Spinal cord (tissue), 10 donors: ENCODE measurements around the gene SLC16A9. TPM values are rescaled to one million over a fixed set of nuclear protein-coding genes. Genes with fewer than 3 reads are reported as not detected.

ENCODE experiments used
- DNase-seq, 6 donors: peaks; one replicate each; pipeline versions ENCODE4 v3.0.0 to v3.0.0-alpha.2; 2013 to 2015; ENCODE audit warnings: low spot score in 6 of 6, low read depth in 4 of 6
- H3K27ac ChIP-seq: one replicate; pipeline ENCODE4 v1.5.1; 2013; ENCODE audit warnings: low read depth, low read length, control low read depth
- H3K27me3 ChIP-seq: one replicate; pipeline ENCODE4 v1.6.1; 2013; ENCODE audit warnings: low read length; ENCODE audit not compliant: control insufficient read depth, insufficient read depth
- H3K36me3 ChIP-seq: one replicate; pipeline ENCODE4 v1.6.1; 2013; ENCODE audit warnings: low read length; ENCODE audit not compliant: control insufficient read depth, insufficient read depth
- H3K4me1 ChIP-seq: one replicate; pipeline ENCODE4 v1.6.1; 2013; ENCODE audit warnings: low read length; ENCODE audit not compliant: control insufficient read depth, insufficient read depth
- H3K4me3 ChIP-seq: one replicate; pipeline ENCODE4 v1.5.1; 2013; ENCODE audit warnings: low read depth, low read length, control low read depth
- H3K9me3 ChIP-seq: one replicate; pipeline ENCODE4 v1.6.1; 2013; ENCODE audit warnings: low read length; ENCODE audit not compliant: control insufficient read depth, insufficient read depth
- WGBS: methylation state at CpG from one replicate; pipeline ENCODE4 v1.1.5; 2013; ENCODE audit warnings: missing lambda C conversion rate; ENCODE audit not compliant: insufficient coverage; 5-methylcytosine and 5-hydroxymethylcytosine counted together
- polyA plus RNA-seq, 2 donors: library from polyadenylated mRNA; unstranded; fragments of 120-200 nt; gene quantifications; one replicate each; pipeline ENCODE4 v1.2.1, GENCODE V29; 2013; ENCODE audit not compliant: insufficient read length in 2 of 2
- total RNA-seq, 2 donors: library from RNA; depleted of rRNA in 1 of 2; stranded (reverse); fragments of 120-200 nt in 1 of 2; fragments of >200 nt in 1 of 2; gene quantifications; one replicate each; pipeline versions ENCODE4 v1.2.3 to v1.2.4, GENCODE V29; 2013 to 2014
- donor health status: healthy.

The SLC16A9 gene
- total and polyA plus RNA-seq, 4 donors: 26.6 to 108 (median 43.8) TPM

DNA sequence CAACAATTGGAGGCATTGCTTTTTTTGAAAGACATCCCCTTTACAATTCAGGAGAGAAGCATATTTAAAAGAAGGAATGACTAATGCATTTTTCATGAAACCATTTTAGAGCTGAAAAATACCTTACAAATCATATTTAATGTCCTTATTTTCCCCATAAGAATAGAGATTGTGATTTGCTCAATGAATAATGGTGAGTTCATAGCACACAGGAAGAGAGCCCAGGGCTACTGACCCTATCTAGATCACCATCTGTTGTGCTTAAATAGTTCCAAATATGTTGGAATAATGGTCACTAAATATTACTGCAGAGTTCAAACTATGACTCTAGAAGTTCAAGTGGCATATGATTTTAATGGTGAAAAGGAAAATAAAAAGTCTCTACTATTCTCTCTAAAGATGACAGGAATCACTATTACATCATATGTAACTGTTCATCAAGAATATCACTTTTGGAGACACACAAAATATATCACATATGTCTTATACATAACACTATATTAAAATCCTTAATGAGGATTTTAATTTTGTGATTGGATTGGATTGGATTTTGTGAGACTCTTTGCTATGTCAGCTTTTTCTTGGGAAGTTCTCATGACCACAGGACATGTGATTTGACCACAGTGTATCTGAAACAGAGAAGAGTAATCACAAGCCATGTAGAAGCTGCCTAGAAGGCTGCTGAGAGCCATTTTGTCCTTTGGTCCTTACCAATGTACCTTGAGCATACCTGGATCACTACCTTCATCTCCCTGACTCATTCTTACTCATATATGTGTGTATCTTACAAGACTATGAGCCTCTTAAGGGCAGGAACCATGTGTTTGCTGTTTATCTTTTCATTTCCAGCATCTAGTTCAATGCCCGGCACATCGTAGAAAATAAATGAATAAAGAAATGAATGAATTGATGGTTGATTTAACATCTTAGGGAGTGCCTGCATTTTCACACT lies 26.4 kb downstream of the SLC16A9 start:
- Histone ChIP-seq H3K4me3 (no peak overlapping the region), H3K36me3 (no peaks in the 10 kb centered on the region), H3K27me3 (no peaks in the 10 kb centered on the region), H3K4me1 (no peaks in the 10 kb centered on the region), H3K27ac (no peak overlapping the region), H3K9me3 (no peaks in the 10 kb centered on the region)
- no CpG with 5 or more reads among the region's 2 CpGs for WGBS
- DNase-seq: no peak

- H3K36me3 ChIP-seq: no peaks in the 10 kb centered on the region
- H3K4me1 ChIP-seq: no peaks in the 10 kb centered on the region
- no peaks in the 10 kb centered on the region for H3K27me3 ChIP-seq
- no CpG with 5 or more reads among the region's 1 CpG for WGBS
- H3K4me3 ChIP-seq: no peak overlapping the region
- no peaks in the 10 kb centered on the region for H3K9me3 ChIP-seq
- no peak overlapping the region for H3K27ac ChIP-seq
- no peak for DNase-seq
Measured at GRCh38 chr10:59680199-59680598, 29.5 kb downstream of the SLC16A9 start.

DNA sequence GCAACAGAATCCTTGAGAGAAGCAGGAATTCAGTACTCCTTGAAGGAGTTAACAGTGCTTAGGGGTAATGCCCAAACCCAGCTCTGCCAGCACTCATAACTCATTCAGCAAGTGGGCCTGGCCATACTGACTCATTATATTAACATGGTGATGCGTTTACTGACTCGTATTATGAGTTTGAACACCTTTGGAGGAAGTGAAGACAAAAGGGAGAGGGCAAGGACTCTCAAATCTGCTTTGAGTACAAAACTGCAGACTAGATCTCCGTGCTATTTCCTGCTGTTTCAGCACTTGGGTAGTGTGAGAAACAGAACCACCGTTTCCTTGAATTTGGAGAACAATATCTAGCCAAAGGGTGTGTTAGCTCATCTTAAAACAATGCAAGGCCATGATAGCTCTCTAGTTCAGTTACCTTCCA lies 30.8 kb downstream of the SLC16A9 start:
- Histone ChIP-seq H3K4me1 (no peaks in the 10 kb centered on the region), H3K4me3 (no peak overlapping the region), H3K9me3 (no peaks in the 10 kb centered on the region), H3K27me3 (no peaks in the 10 kb centered on the region), H3K36me3 (no peaks in the 10 kb centered on the region), H3K27ac (no peak overlapping the region)
- WGBS: 83% methylated on average over 2 of the region's 4 CpGs
- DNase-seq: no peak

GRCh38 chr10:59677253-59677831 lies 32.3 kb downstream of the SLC16A9 start:
- Histone ChIP-seq H3K27ac (no peak overlapping the region), H3K4me3 (no peak overlapping the region), H3K4me1 (no peaks in the 10 kb centered on the region), H3K27me3 (no peaks in the 10 kb centered on the region), H3K9me3 (no peaks in the 10 kb centered on the region), H3K36me3 (no peaks in the 10 kb centered on the region)
- 100% methylated on average over 1 of the region's 5 CpGs for WGBS
- no peak for DNase-seq

GRCh38 chr10:59675812-59676211 lies 33.8 kb downstream of the SLC16A9 start:
- H3K36me3 ChIP-seq: no peaks in the 10 kb centered on the region
- no peaks in the 10 kb centered on the region for H3K4me1 ChIP-seq
- H3K27ac ChIP-seq: no peak overlapping the region
- H3K9me3 ChIP-seq: no peaks in the 10 kb centered on the region
- H3K4me3 ChIP-seq: no peak overlapping the region
- 100% methylated on average over 1 of the region's 2 CpGs for WGBS
- DNase-seq: no peak
- H3K27me3 ChIP-seq: no peaks in the 10 kb centered on the region

DNA sequence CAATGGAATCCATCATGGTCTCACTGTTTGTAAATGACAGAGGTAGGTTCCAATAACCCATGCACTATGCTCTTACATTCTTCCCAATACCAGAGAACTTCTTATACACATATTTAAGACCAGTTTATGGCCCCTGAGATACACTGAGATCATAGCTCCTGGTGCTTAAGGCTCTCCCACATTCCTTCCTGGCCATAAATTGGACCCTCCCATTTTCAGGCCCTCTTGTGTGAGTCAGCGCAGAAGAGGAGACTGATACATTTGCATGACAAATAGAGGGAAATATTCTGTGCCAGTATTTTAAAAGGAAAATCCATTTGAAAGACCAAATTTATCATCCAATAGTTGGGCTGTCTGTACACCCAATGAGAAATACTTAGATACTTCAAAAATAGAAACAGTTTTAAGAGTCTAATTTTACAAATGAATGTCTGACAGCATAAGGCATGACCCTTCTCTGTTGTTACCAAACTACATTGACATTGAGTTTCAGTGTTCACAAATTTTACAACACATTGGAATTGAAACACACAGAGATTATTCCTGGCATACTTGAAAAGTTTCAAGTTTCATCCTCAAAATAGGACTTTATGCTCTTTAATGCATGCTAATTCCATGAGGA lies 35.3 kb downstream of the SLC16A9 start:
- no peaks in the 10 kb centered on the region for H3K36me3 ChIP-seq
- H3K27ac ChIP-seq: no peak overlapping the region
- DNase-seq: no peak
- H3K9me3 ChIP-seq: no peaks in the 10 kb centered on the region
- no CpG with 5 or more reads among the region's 1 CpG for WGBS
- no peaks in the 10 kb centered on the region for H3K4me1 ChIP-seq
- no peak overlapping the region for H3K4me3 ChIP-seq
- no peaks in the 10 kb centered on the region for H3K27me3 ChIP-seq

GRCh38 chr10:59672150-59672875 lies 37.3 kb downstream of the SLC16A9 start:
- H3K9me3 ChIP-seq: no peaks in the 10 kb centered on the region
- H3K4me3 ChIP-seq: no peak overlapping the region
- no peak for DNase-seq
- H3K27me3 ChIP-seq: no peaks in the 10 kb centered on the region
- 100% methylated on average over 1 of the region's 2 CpGs for WGBS
- no peaks in the 10 kb centered on the region for H3K4me1 ChIP-seq
- no peak overlapping the region for H3K27ac ChIP-seq
- no peaks in the 10 kb centered on the region for H3K36me3 ChIP-seq

DNA sequence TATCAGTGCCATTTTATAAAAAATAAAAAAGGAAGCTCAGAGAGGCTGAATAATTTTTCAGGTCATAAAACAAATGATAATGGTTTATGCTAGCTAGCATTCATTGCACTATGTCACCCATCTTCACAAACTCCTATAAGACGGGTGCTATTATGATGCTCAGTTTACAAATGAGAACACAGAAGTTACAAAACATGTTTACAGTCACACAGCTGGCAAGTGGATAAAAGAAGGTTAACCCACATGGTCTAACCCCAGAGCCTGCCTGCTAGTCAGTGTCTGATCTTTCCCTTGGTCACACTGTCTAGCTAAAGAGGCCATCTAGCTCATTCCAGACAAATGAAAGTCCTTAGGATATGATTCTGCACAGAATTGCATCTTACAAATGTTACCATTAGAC lies 39.4 kb downstream of the SLC16A9 start:
- Histone ChIP-seq H3K27ac (no peak overlapping the region), H3K27me3 (no peaks in the 10 kb centered on the region), H3K9me3 (peaks cover 4% of the 10 kb centered on the region), H3K4me1 (no peaks in the 10 kb centered on the region), H3K36me3 (no peaks in the 10 kb centered on the region), H3K4me3 (no peak overlapping the region)
- DNase-seq: no peak
- WGBS: no CpG with 5 or more reads among the region's 1 CpG

- Histone ChIP-seq H3K9me3 (peaks cover 4% of the 10 kb centered on the region), H3K27ac (no peak overlapping the region), H3K4me1 (no peaks in the 10 kb centered on the region), H3K36me3 (peaks cover 1% of the 10 kb centered on the region), H3K4me3 (no peak overlapping the region), H3K27me3 (no peaks in the 10 kb centered on the region)
- peak in 1 of 6 donors; percentile 30 for DNase-seq
- 68% methylated on average over 4 of the region's 4 CpGs for WGBS
Measured at GRCh38 chr10:59668096-59668495, 41.6 kb downstream of the SLC16A9 start.
